Psoas muscle (tissue), 8 donors: ENCODE results near the gene CLSTN2. TPM values are rescaled to one million over a fixed set of nuclear protein-coding genes. Genes with fewer than 3 reads are reported as not detected.

Experiments used
- ATAC-seq, 4 donors: fragments of 200-7000 bp; cut with Tn5 transposase; one replicate each; pipeline ENCODE4 v1.9.1; 2020; ENCODE audit warnings: moderate library complexity in 3 of 4, mild to moderate bottlenecking in 2 of 4
- DNase-seq, 2 donors: peaks; one replicate each; pipeline ENCODE4 v3.0.0-alpha.2; 2020
- H3K27ac ChIP-seq: fragments of 200-600 bp; one replicate; pipeline ENCODE4 v1.8.0; 2022
- H3K27me3 ChIP-seq, 3 donors: fragments of 200-600 bp in 1 of 3; one replicate each; pipeline versions ENCODE4 v1.6.1 to v1.8.0; 2013 to 2022; ENCODE audit warnings: low read length in 2 of 3, mild to moderate bottlenecking in 2 of 3, moderate library complexity in 1 of 3; ENCODE audit not compliant: insufficient read depth in 3 of 3
- H3K36me3 ChIP-seq, 2 donors: fragments of 200-600 bp in 1 of 2; one replicate each; pipeline versions ENCODE4 v1.6.1 to v1.8.0; 2013 to 2022; ENCODE audit warnings: low read depth in 1 of 2, mild to moderate bottlenecking in 1 of 2, moderate library complexity in 1 of 2; ENCODE audit not compliant: insufficient read depth in 1 of 2
- H3K4me1 ChIP-seq: fragments of 200-600 bp; one replicate; pipeline ENCODE4 v1.8.0; 2022
- H3K4me3 ChIP-seq: fragments of 200-600 bp; one replicate; pipeline ENCODE4 v1.8.0; 2022; ENCODE audit warnings: mild to moderate bottlenecking
- H3K9me3 ChIP-seq: fragments of 200-600 bp; one replicate; pipeline ENCODE4 v1.8.0; 2022
- WGBS, 3 donors: extraction: QIAGEN DNeasy Blood & Tissue Kit; methylation state at CpG; one replicate each; pipeline versions ENCODE4 v1.1.6 to v1.1.7; 2013; 5-methylcytosine and 5-hydroxymethylcytosine counted together
- intact Hi-C, 2 donors: fragments of 100-400 bp; cut with DNase I; formaldehyde crosslinking; loops; one replicate each; pipeline versions ENCODE4 v1.11.0 to v1.14.2; 2022
- polyA plus RNA-seq, 3 donors: library from polyadenylated mRNA; stranded (reverse); fragments of 200-250 nt; gene quantifications; one replicate each; pipeline ENCODE4 v1.2.3, GENCODE V29; 2013
- total RNA-seq, 4 donors: library from RNA; stranded (reverse); fragmentation: NEBNext Ultra II Directional in 2 of 4; extraction: Animal tissue kit (Norgen Biotek cat#: 25700) in 2 of 4; gene quantifications; one replicate each; pipeline versions ENCODE4 v1.2.1 to v1.2.4, GENCODE V29; 2021 to 2023
- TF ChIP-seq, protein P1 (sequence below): fragments of 200-600 bp; IDR thresholded peaks from one replicate; pipeline ENCODE4 v1.8.0; 2022; ENCODE audit warnings: antibody characterized with exemption
- donor health status: healthy with polysubstance abuse.
- donor health status: DM: no; HTN: no; CAD: no; lungs with moderate emphysema.
- donor health status: Bipolar disorder and iron deficiency.
- donor health status: healthy.
- donor health status: DM: yes; HTN: yes; CAD: no.
- donor health status: DM: no; HTN: no; CAD: no.
- donor health status: DM: no; HTN: no; CAD: no.
- donor health status: DM: yes; HTN: yes; CAD: no.

Gene CLSTN2
- total and polyA plus RNA-seq, 7 donors: 0.24 to 5.0 (median 1.5) TPM

DNA sequence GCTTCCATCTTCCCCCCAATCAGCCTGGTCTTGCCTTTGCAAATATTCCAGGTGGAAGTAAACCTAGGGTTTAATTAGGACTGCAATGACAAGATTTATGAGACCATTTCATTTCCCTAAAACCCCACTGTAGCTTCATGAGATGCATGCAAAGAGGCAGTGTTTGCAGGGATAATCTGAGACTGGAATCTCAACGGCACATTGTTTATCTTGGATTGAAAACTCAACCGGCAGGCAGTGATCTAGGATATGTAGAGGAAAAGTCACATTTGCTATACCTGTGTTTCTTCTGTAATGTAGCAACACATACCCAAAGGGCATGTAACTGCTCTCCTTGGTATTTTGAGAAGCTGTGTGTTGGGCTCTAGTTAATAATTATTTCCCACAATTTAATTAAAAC lies 18.7 kb upstream of the CLSTN2 start:
- Histone ChIP-seq H3K4me3 (no peak overlapping the region), H3K4me1 (no peaks in the 10 kb centered on the region), H3K27me3 (no peaks in the 10 kb centered on the region), H3K27ac (no peak overlapping the region), H3K9me3 (no peaks in the 10 kb centered on the region), H3K36me3 (no peaks in the 10 kb centered on the region)
- intact Hi-C loops: no loop called here
- DNase-seq: no peak
- TF ChIP-seq, protein P1, sequence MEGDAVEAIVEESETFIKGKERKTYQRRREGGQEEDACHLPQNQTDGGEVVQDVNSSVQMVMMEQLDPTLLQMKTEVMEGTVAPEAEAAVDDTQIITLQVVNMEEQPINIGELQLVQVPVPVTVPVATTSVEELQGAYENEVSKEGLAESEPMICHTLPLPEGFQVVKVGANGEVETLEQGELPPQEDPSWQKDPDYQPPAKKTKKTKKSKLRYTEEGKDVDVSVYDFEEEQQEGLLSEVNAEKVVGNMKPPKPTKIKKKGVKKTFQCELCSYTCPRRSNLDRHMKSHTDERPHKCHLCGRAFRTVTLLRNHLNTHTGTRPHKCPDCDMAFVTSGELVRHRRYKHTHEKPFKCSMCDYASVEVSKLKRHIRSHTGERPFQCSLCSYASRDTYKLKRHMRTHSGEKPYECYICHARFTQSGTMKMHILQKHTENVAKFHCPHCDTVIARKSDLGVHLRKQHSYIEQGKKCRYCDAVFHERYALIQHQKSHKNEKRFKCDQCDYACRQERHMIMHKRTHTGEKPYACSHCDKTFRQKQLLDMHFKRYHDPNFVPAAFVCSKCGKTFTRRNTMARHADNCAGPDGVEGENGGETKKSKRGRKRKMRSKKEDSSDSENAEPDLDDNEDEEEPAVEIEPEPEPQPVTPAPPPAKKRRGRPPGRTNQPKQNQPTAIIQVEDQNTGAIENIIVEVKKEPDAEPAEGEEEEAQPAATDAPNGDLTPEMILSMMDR: no peak
- ATAC-seq: no peak
- WGBS, 3 donors: 73 to 80% (median 77%) methylated on average over 2 of the region's 2 CpGs

DNA sequence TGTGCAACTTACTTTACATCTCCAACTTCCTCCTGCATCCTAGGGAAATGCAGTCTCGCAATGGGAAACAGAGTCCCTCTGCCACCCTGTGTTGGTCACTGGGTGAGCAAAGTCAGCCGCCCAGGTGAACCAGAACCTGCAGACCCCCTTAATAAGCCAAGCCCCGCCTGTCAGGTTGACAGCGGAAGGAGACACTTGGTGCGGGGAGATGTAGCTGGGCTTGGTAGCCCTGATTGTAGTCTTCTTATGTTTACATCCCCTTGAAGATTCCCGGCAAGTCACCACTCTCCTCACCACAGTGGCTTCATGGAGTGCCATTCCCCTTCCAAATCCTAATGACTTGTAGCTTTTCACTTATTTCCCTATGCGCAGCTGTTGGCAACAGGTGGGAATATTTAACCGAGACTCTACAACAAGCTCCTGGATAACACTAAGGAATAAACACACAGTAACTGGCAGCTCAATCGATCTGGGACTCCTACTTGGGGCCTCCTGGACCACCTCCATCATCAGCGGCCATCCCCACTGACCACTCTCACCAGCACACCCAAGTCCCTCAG lies 17.7 kb upstream of the CLSTN2 start:
- Histone ChIP-seq H3K27ac (no peak overlapping the region), H3K4me3 (no peak overlapping the region), H3K27me3 (no peaks in the 10 kb centered on the region), H3K4me1 (no peaks in the 10 kb centered on the region), H3K36me3 (no peaks in the 10 kb centered on the region), H3K9me3 (no peaks in the 10 kb centered on the region)
- TF ChIP-seq, protein P1: no peak
- 77 to 82% (median 77%) methylated on average over 10 of the region's 10 CpGs for WGBS, 3 donors
- ATAC-seq: no peak
- no peak for DNase-seq
- intact Hi-C loops: no loop called here

DNA sequence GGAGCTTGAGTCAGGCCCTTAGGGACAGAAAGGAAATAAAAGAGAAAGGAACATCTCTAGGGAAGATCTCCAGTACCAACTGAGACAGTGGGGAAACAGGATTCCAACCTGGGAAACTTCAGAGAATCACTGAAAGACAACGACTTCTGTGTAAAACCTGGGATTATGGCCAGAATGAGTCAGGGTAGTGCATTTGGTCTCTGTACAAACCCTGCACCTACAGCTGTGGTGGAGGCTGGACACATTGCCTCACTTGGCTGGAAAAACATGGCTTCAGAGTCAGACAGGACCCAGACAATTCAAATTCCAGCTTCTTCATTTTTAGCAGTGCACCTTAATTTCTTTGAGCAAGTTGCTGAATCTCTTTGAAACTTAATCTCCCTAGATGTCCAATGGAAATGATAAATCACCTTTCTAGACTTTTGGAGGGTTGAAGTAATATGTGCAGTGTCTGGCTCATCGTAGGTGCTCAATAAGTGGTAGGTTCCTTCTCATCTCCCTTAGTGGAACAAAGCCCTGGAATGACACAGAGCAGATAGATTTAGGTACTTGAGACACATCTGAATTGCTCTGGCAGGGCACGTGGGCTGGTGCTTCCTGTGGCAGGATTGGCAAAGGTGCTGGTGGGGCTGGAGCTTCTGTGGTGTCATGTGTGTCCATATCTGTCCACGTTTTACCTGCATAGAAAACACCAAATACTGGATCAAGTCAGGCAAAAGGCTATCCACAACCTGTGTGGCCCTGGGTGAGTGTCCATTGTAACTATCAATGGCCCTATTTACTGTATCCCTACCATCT lies 6.1 kb upstream of the CLSTN2 start:
- intact Hi-C loops: no loop called here
- ATAC-seq: no peak
- Histone ChIP-seq H3K36me3 (no peaks in the 10 kb centered on the region), H3K4me1 (no peaks in the 10 kb centered on the region), H3K27me3 (no peaks in the 10 kb centered on the region), H3K4me3 (no peak overlapping the region), H3K27ac (no peak overlapping the region), H3K9me3 (no peaks in the 10 kb centered on the region)
- TF ChIP-seq, protein P1: no peak
- DNase-seq: no peak
- WGBS, 3 donors: 61 to 75% (median 62%) methylated on average over 4 of the region's 4 CpGs

DNA sequence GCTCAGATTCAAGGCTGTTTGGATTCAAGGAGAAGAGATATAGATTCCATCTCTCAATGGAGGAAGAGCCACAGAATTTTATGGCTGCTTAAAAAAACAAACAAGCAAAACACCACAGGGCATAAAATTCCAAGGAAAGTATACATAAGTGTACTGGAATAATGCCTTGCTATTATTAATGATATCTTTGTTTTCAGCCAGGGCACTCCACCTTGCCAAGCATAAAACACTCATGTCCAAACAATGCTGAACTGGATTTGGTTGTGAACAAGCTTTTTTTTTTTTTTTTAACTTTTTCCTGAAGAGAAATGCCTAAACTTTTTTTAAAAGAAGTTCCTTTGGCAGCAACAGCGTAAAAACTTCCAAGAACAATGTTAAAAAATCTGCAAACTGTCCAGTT lies 4.8 kb upstream of the CLSTN2 start:
- intact Hi-C loops: loop anchor here (10.0 kb wide), 2 partner anchors 505 to 805 kb away; no protein-coding TSS in a partner anchor
- 58 to 86% (median 71%) methylated on average over 1 of the region's 1 CpG for WGBS, 3 donors

More for the DNA sequence above, 4.8 kb upstream of the CLSTN2 start:
- ATAC-seq: no peak
- DNase-seq: no peak
- no peaks in the 10 kb centered on the region for H3K36me3 ChIP-seq
- no peaks in the 10 kb centered on the region for H3K4me1 ChIP-seq
- no peak overlapping the region for H3K27ac ChIP-seq
- H3K9me3 ChIP-seq: no peaks in the 10 kb centered on the region
- H3K4me3 ChIP-seq: no peak overlapping the region
- peaks cover 0 to 6% (median 0%) of the 10 kb centered on the region in 3 donors for H3K27me3 ChIP-seq
- TF ChIP-seq, protein P1: no peak
